ENCODE measurements around the gene C1QTNF8.

DNA sequence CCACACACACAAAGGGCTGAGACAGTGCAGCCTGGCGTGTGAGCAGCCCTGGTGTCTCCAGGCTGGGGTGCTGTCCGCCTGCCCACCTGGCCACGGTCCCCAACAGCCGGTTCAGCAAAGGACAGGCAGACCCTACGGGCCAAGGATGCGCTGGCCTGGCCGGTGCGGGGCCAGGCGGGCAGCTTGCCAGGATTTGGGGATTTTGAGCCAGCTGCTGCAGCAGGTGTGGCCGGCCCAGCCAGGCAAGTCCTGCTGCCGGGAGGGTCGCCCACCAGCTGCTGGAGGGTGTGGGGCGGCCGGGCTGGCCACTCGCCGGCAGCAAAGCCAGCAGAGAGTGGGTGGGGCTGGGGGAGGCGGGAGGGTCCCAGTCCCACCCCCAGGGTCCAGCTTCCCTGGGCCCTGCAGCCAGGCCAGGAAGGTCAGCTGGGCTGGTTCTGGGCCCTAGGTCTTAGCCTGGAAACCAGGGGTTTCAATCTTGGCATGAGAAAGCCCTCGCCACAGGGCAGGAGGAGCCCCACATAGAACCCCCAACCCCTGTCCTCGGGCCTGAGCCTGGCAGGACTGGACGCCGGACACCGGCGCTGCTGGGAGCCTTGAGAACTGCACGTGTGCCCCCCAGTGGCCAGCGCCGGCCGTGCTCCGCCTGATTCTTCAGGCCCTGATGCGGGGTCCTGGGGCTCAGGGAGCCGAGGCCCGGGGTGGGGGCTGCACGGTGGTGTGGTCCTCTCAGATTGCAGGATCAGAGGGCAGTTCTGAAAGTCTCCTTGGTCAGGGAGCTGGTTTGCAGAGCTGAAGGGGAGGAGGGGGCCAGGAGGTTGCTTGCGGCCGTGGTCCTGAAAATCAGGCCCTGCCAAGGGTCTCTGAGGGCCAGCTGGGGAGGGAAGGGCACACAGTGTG is 41.1 kb downstream of the C1QTNF8 start:
- TF ChIP-seq, protein P1, sequence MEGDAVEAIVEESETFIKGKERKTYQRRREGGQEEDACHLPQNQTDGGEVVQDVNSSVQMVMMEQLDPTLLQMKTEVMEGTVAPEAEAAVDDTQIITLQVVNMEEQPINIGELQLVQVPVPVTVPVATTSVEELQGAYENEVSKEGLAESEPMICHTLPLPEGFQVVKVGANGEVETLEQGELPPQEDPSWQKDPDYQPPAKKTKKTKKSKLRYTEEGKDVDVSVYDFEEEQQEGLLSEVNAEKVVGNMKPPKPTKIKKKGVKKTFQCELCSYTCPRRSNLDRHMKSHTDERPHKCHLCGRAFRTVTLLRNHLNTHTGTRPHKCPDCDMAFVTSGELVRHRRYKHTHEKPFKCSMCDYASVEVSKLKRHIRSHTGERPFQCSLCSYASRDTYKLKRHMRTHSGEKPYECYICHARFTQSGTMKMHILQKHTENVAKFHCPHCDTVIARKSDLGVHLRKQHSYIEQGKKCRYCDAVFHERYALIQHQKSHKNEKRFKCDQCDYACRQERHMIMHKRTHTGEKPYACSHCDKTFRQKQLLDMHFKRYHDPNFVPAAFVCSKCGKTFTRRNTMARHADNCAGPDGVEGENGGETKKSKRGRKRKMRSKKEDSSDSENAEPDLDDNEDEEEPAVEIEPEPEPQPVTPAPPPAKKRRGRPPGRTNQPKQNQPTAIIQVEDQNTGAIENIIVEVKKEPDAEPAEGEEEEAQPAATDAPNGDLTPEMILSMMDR (conservative IDR thresholded peaks at IDR 0.05 in 1 of 2, IDR thresholded peaks at IDR 0.05 in 1 of 2; ENCODE audit: extremely low read depth in 1 of 2, insufficient read depth in 1 of 2, low read depth in 1 of 2, low read length in 2 of 2) = peak; percentile 57 to 81
- no peak for TF ChIP-seq EZH2 (IDR thresholded peaks at IDR 0.05; ENCODE audit: borderline replicate concordance, low read length)

Data from mammary epithelial cell (primary cell).